Measurements from ENCODE around the gene TSEN34.
A peak's percentile ranks its signal among the peaks of the same experiment; 100 is the strongest.

Gene TSEN34

GRCh38 chr19:54173359-54173699 is 17.8 kb upstream of the TSEN34 start:
- no peak for TF ChIP-seq CTCF (IDR thresholded peaks at IDR 0.05; ENCODE audit: low read depth, low read length, poor library complexity, severe bottlenecking)
- TF ChIP-seq EZH2phosphoT487 (IDR thresholded peaks at IDR 0.05; ENCODE audit: borderline replicate concordance, low read length), result no peak
- no peaks in the 10 kb centered on the region for H3K27me3 ChIP-seq (ENCODE audit: control insufficient read depth, low read length)
- H3K27ac ChIP-seq (ENCODE audit: low read depth, low read length), result no peak overlapping the region
- H3K4me3 ChIP-seq (ENCODE audit: low read length), result no peak overlapping the region
- peaks cover 22% of the 10 kb centered on the region for H3K4me1 ChIP-seq (ENCODE audit: control insufficient read depth, low read length)
- no peaks in the 10 kb centered on the region for H3K9me2 ChIP-seq (replicated peaks; ENCODE audit: control insufficient read depth, low read length)
- H3K79me2 ChIP-seq (ENCODE audit: control insufficient read depth, low read length), result no peaks in the 10 kb centered on the region
- H3K9me3 ChIP-seq (ENCODE audit: control insufficient read depth, insufficient read depth, low read length), result no peaks in the 10 kb centered on the region
- peak overlapping the region; percentile 16; the same call in 1 of the 2 replicates for H3K4me2 ChIP-seq (ENCODE audit: low read length)
- H4K20me1 ChIP-seq (ENCODE audit: control insufficient read depth, insufficient read depth, low read depth, low read length), result 0 out of 2 replicates have a peak, but pooled peaks cover 2% of the 10 kb centered on the region
- H3K36me3 ChIP-seq (ENCODE audit: control insufficient read depth, low read length), result 0 out of 2 replicates have a peak, but pooled peaks cover 4% of the 10 kb centered on the region
- no peaks in the 10 kb centered on the region; the same call in 1 of the 2 replicates for H3F3A ChIP-seq (ENCODE audit: control insufficient read depth, insufficient read depth)

- H3K9me2 ChIP-seq (replicated peaks; ENCODE audit: control insufficient read depth, low read length), result no peaks in the 10 kb centered on the region
- H3K79me2 ChIP-seq (ENCODE audit: control insufficient read depth, low read length), result no peaks in the 10 kb centered on the region
- H3K4me2 ChIP-seq (ENCODE audit: low read length), result no peak overlapping the region
- H3K4me1 ChIP-seq (ENCODE audit: control insufficient read depth, low read length), result peaks cover 22% of the 10 kb centered on the region
- no peaks in the 10 kb centered on the region for H3K27me3 ChIP-seq (ENCODE audit: control insufficient read depth, low read length)
- TF ChIP-seq CTCF (IDR thresholded peaks at IDR 0.05; ENCODE audit: low read depth, low read length, poor library complexity, severe bottlenecking) (no peak), EZH2phosphoT487 (IDR thresholded peaks at IDR 0.05; ENCODE audit: borderline replicate concordance, low read length) (no peak)
- peaks cover 10% of the 10 kb centered on the region; the same call in 1 of the 2 replicates for H3K36me3 ChIP-seq (ENCODE audit: control insufficient read depth, low read length)
- no peak overlapping the region for H3K4me3 ChIP-seq (ENCODE audit: low read length)
- no peak overlapping the region for H3K27ac ChIP-seq (ENCODE audit: low read depth, low read length)
- no peaks in the 10 kb centered on the region for H3K9me3 ChIP-seq (ENCODE audit: control insufficient read depth, insufficient read depth, low read length)
- no peaks in the 10 kb centered on the region; the same call in 1 of the 2 replicates for H3F3A ChIP-seq (ENCODE audit: control insufficient read depth, insufficient read depth)
- 0 out of 2 replicates have a peak, but pooled peaks cover 4% of the 10 kb centered on the region for H4K20me1 ChIP-seq (ENCODE audit: control insufficient read depth, insufficient read depth, low read depth, low read length)
These were observed 16.9 kb upstream of the TSEN34 start for GRCh38 chr19:54173951-54174834.

GRCh38 chr19:54178581-54179261 is 12.4 kb upstream of the TSEN34 start:
- H3K4me3 ChIP-seq (ENCODE audit: low read length), result no peak overlapping the region
- peaks cover 11% of the 10 kb centered on the region; the same call in 1 of the 2 replicates for H3K36me3 ChIP-seq (ENCODE audit: control insufficient read depth, low read length)

More at GRCh38 chr19:54178581-54179261, 12.4 kb upstream of the TSEN34 start:
- peaks cover 21% of the 10 kb centered on the region for H3K4me1 ChIP-seq (ENCODE audit: control insufficient read depth, low read length)
- H3K9me3 ChIP-seq (ENCODE audit: control insufficient read depth, insufficient read depth, low read length), result no peaks in the 10 kb centered on the region
- no peak overlapping the region for H3K27ac ChIP-seq (ENCODE audit: low read depth, low read length)
- TF ChIP-seq EZH2phosphoT487 (IDR thresholded peaks at IDR 0.05; ENCODE audit: borderline replicate concordance, low read length) (no peak), CTCF (IDR thresholded peaks at IDR 0.05; ENCODE audit: low read depth, low read length, poor library complexity, severe bottlenecking) (no peak)
- 0 out of 2 replicates have a peak, but pooled peaks cover 8% of the 10 kb centered on the region for H4K20me1 ChIP-seq (ENCODE audit: control insufficient read depth, insufficient read depth, low read depth, low read length)
- peaks cover 6% of the 10 kb centered on the region; the same call in 1 of the 2 replicates for H3F3A ChIP-seq (ENCODE audit: control insufficient read depth, insufficient read depth)
- H3K4me2 ChIP-seq (ENCODE audit: low read length), result no peak overlapping the region
- H3K9me2 ChIP-seq (replicated peaks; ENCODE audit: control insufficient read depth, low read length), result no peaks in the 10 kb centered on the region
- no peaks in the 10 kb centered on the region for H3K27me3 ChIP-seq (ENCODE audit: control insufficient read depth, low read length)
- no peaks in the 10 kb centered on the region for H3K79me2 ChIP-seq (ENCODE audit: control insufficient read depth, low read length)
